Astrocyte (in vitro differentiated cells and primary cell): ENCODE measurements around the gene PUM2. TPM values are rescaled to one million over a fixed set of nuclear protein-coding genes. Genes with fewer than 3 reads are reported as not detected.

ENCODE experiments used
- DNase-seq: peaks from one replicate; pipeline ENCODE4 v3.0.0-alpha.2; 2010; ENCODE audit warnings: low read depth
- FAIRE-seq: peaks from 2 replicates; lab custom pipeline; 2011; peaks lifted over from hg19 to GRCh38; lab: Jason Lieb, UNC
- H2AFZ ChIP-seq: 2 replicates; pipeline ENCODE4 v1.6.0; 2012; ENCODE audit warnings: low read depth, low read length, inconsistent platforms
- H3K27ac ChIP-seq: 2 replicates; pipeline ENCODE4 v1.5.1; 2011; ENCODE audit warnings: low read depth, low read length, inconsistent platforms
- H3K27me3 ChIP-seq: 2 replicates; pipeline ENCODE4 v1.6.0; 2011; ENCODE audit warnings: low read length, inconsistent platforms; ENCODE audit not compliant: insufficient read depth
- H3K36me3 ChIP-seq: 2 replicates; pipeline ENCODE4 v1.5.1; 2011; ENCODE audit warnings: low read length, inconsistent platforms; ENCODE audit not compliant: insufficient read depth
- H3K4me1 ChIP-seq: 2 replicates; pipeline ENCODE4 v1.5.1; 2011; ENCODE audit warnings: low read length, inconsistent platforms; ENCODE audit not compliant: insufficient read depth
- H3K4me2 ChIP-seq: 2 replicates; pipeline ENCODE4 v1.6.0; 2012; ENCODE audit warnings: low read length, inconsistent platforms
- H3K4me3 ChIP-seq: 2 replicates; pipeline ENCODE4 v1.5.1; 2011; ENCODE audit warnings: low read depth, mild to moderate bottlenecking, low read length, inconsistent platforms; ENCODE audit not compliant: insufficient read depth
- H3K79me2 ChIP-seq: 2 replicates; pipeline ENCODE4 v1.6.0; 2012; ENCODE audit warnings: mild to moderate bottlenecking, low read length, inconsistent platforms; ENCODE audit not compliant: insufficient read depth
- H3K9ac ChIP-seq: 2 replicates; pipeline ENCODE4 v1.6.0; 2012; ENCODE audit warnings: mild to moderate bottlenecking, low read length, inconsistent platforms
- H3K9me3 ChIP-seq: 2 replicates; pipeline ENCODE4 v1.5.1; 2012; ENCODE audit warnings: low read depth, mild to moderate bottlenecking, low read length, inconsistent platforms; ENCODE audit not compliant: insufficient read depth
- H4K20me1 ChIP-seq: 2 replicates; pipeline ENCODE4 v1.6.0; 2012; ENCODE audit warnings: low read length, inconsistent platforms; ENCODE audit not compliant: insufficient read depth
- H3K27ac Mint-ChIP-seq: one replicate; pipeline ENCODE4 v1.8.0; 2021; ENCODE audit warnings: mild to moderate bottlenecking, mixed read lengths; ENCODE audit not compliant: unreplicated experiment
- H3K27me3 Mint-ChIP-seq: one replicate; pipeline ENCODE4 v1.8.0; 2021; ENCODE audit warnings: low read depth, mixed read lengths; ENCODE audit not compliant: unreplicated experiment
- H3K36me3 Mint-ChIP-seq: one replicate; pipeline ENCODE4 v1.8.0; 2021; ENCODE audit warnings: low read depth, mixed read lengths; ENCODE audit not compliant: unreplicated experiment
- H3K4me1 Mint-ChIP-seq: one replicate; pipeline ENCODE4 v1.8.0; 2021; ENCODE audit warnings: low read depth, mixed read lengths; ENCODE audit not compliant: unreplicated experiment
- H3K4me3 Mint-ChIP-seq: one replicate; pipeline ENCODE4 v1.8.0; 2021; ENCODE audit warnings: mild to moderate bottlenecking, moderate library complexity, mixed read lengths; ENCODE audit not compliant: unreplicated experiment
- H3K9me3 Mint-ChIP-seq: one replicate; pipeline ENCODE4 v1.8.0; 2021; ENCODE audit warnings: mild to moderate bottlenecking, mixed read lengths; ENCODE audit not compliant: unreplicated experiment
- EZH2 ChIP-seq: IDR thresholded peaks from 2 replicates; pipeline ENCODE4 v1.6.1; 2012; ENCODE audit warnings: mild to moderate bottlenecking, low read length, inconsistent platforms; ENCODE audit not compliant: insufficient read depth
- total RNA-seq: library from RNA; stranded (reverse); gene quantifications from 2 replicates; pipeline ENCODE4 v1.2.1, GENCODE V29; 2021
- TF ChIP-seq, protein P1 (sequence below): IDR thresholded peaks from 2 replicates; pipeline ENCODE4 v1.5.1; 2011; ENCODE audit warnings: low read depth, mild to moderate bottlenecking, inconsistent platforms, low read length, moderate library complexity; ENCODE audit not compliant: insufficient read depth

The PUM2 gene
- total RNA-seq, 1 donor from 2014 or later, result 69.4 TPM

DNA sequence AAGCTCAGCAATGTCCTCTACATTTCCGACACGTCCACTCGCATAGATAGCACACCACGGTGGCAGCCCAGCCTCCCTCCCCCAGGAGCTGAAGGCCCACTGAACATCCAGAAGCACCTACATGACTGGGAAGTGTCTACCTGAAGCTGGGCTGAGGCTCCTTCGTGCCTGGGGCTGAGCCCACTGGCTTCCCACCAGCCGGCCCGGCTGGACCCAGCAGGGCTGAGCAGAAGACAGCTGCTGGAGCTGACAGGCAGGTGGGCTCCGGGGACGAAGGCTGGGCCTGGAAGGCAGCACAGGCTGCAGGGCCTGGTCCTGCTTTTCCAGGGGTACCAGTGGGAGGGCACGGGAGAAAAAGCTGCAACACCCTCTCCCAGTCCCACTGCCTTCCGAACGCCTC is 139.2 kb downstream of the PUM2 start:
- Histone ChIP-seq H3K4me3 (no peak overlapping the region), H3K9ac (no peak overlapping the region), H2AFZ (no peak overlapping the region), H3K4me1 (peaks cover 8% of the 10 kb centered on the region), H4K20me1 (peaks cover 25% of the 10 kb centered on the region), H3K27ac (no peak overlapping the region), H3K79me2 (peaks cover 41% of the 10 kb centered on the region), H3K9me3 (no peaks in the 10 kb centered on the region), H3K4me2 (no peak overlapping the region), H3K36me3 (no peaks in the 10 kb centered on the region), H3K27me3 (no peaks in the 10 kb centered on the region)
- TF ChIP-seq, protein P1, sequence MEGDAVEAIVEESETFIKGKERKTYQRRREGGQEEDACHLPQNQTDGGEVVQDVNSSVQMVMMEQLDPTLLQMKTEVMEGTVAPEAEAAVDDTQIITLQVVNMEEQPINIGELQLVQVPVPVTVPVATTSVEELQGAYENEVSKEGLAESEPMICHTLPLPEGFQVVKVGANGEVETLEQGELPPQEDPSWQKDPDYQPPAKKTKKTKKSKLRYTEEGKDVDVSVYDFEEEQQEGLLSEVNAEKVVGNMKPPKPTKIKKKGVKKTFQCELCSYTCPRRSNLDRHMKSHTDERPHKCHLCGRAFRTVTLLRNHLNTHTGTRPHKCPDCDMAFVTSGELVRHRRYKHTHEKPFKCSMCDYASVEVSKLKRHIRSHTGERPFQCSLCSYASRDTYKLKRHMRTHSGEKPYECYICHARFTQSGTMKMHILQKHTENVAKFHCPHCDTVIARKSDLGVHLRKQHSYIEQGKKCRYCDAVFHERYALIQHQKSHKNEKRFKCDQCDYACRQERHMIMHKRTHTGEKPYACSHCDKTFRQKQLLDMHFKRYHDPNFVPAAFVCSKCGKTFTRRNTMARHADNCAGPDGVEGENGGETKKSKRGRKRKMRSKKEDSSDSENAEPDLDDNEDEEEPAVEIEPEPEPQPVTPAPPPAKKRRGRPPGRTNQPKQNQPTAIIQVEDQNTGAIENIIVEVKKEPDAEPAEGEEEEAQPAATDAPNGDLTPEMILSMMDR, result no peak
- no peak for TF ChIP-seq EZH2
- Mint-ChIP-seq H3K4me1 (peaks cover 4% of the 10 kb centered on the region), H3K27ac (no peak overlapping the region), H3K27me3 (peaks cover 6% of the 10 kb centered on the region), H3K4me3 (no peak overlapping the region), H3K9me3 (no peaks in the 10 kb centered on the region), H3K36me3 (no peaks in the 10 kb centered on the region)
- FAIRE-seq (no peak), DNase-seq (no peak)

DNA sequence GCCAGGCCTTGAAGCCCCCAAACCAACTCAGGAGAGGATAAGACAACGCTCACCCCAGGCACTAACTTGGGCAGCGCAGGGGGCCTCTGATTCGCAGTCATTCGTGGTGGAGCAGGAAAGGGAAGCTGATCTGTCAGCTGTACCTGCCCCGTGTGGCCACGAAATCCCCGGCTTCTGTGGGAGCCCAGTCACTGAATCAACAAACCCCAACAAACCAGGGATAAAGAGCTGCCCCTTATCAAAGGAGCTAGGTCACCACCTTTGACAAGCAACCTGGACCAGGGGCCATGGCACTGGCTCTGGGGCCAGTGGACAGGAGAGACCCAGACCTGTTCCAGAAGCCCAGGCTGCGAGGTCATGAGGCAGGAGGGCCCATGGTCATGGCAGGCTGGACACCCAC is 140.2 kb downstream of the PUM2 start:
- H3K27ac Mint-ChIP-seq, result no peak overlapping the region
- Histone ChIP-seq H3K9me3 (no peaks in the 10 kb centered on the region), H3K27ac (no peak overlapping the region), H3K4me1 (peaks cover 8% of the 10 kb centered on the region), H3K9ac (no peak overlapping the region), H3K36me3 (no peaks in the 10 kb centered on the region), H2AFZ (no peak overlapping the region), H3K4me3 (no peak overlapping the region), H4K20me1 (peaks cover 21% of the 10 kb centered on the region), H3K4me2 (no peak overlapping the region), H3K27me3 (no peaks in the 10 kb centered on the region), H3K79me2 (peaks cover 35% of the 10 kb centered on the region)
- no peaks in the 10 kb centered on the region for H3K9me3 Mint-ChIP-seq
- H3K36me3 Mint-ChIP-seq, result no peaks in the 10 kb centered on the region
- TF ChIP-seq EZH2, result no peak
- TF ChIP-seq, protein P1, result no peak
- H3K4me3 Mint-ChIP-seq, result no peak overlapping the region
- H3K4me1 Mint-ChIP-seq, result peaks cover 4% of the 10 kb centered on the region
- peaks cover 6% of the 10 kb centered on the region for H3K27me3 Mint-ChIP-seq
- no peak for FAIRE-seq
- no peak for DNase-seq

DNA sequence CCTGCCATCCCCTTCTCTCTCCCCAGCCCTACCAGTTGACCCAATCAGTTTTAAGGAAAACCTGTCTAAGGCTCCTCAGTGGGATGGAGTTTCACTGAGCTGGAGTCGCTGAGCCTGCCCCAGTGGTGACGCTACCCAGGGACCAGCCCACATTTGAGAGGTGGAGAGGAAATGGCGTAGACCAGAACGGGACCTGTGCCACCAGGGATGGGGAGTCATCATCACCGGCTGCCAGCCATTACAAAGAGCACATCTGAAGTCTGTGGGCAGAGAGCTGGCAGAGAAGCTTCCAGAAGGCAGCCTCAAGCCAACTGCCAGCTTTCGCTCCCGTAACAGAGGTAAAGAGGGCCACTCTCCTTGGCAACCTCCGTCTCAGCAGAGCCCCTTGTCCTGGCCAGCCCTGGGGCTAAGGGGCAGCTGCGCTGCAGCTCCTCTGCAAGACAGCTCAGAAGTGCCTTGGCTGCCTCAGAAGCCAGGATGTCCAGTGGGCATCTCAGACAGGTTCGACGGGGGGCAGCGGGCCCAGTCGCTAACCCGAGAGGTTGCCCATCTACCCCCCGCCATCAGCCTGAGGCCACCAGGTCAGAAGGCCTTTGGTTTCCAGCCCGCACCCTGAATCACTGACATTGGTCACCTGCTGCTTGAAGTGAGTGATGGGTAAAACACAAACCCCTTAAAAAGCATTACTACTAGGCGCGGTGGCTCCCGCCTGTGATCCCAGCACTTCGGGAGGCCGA is 141.1 kb downstream of the PUM2 start:
- Histone ChIP-seq H3K79me2 (peaks cover 29% of the 10 kb centered on the region), H3K27me3 (no peaks in the 10 kb centered on the region), H3K36me3 (no peaks in the 10 kb centered on the region), H4K20me1 (peaks cover 21% of the 10 kb centered on the region), H2AFZ (no peak overlapping the region), H3K4me2 (no peak overlapping the region), H3K4me1 (peaks cover 8% of the 10 kb centered on the region), H3K27ac (no peak overlapping the region), H3K9me3 (no peaks in the 10 kb centered on the region), H3K9ac (no peak overlapping the region), H3K4me3 (no peak overlapping the region)
- Mint-ChIP-seq H3K9me3 (no peaks in the 10 kb centered on the region), H3K27ac (no peak overlapping the region), H3K4me3 (no peak overlapping the region), H3K27me3 (peaks cover 3% of the 10 kb centered on the region), H3K4me1 (peaks cover 4% of the 10 kb centered on the region), H3K36me3 (no peaks in the 10 kb centered on the region)
- DNase-seq (no peak), FAIRE-seq (no peak)
- TF ChIP-seq EZH2, result no peak
- TF ChIP-seq, protein P1, result no peak
